B cell (primary cell): ENCODE data around the gene RIN3.

Source experiments
- CTCF ChIP-seq: fragments of 200-600 bp; IDR thresholded peaks from one replicate; pipeline ENCODE4 v1.8.0; 2022; ENCODE audit warnings: antibody characterized with exemption, mild to moderate bottlenecking
- EZH2 ChIP-seq: IDR thresholded peaks from 2 replicates; pipeline ENCODE4 v1.6.1; 2012; ENCODE audit warnings: borderline replicate concordance, low read depth, mild to moderate bottlenecking, moderate library complexity, low read length; ENCODE audit not compliant: insufficient read depth, poor library complexity, severe bottlenecking

GRCh38 chr14:92470215-92470614 is 43.4 kb upstream of the RIN3 start:
- TF ChIP-seq CTCF (no peak), EZH2 (no peak)
